Smooth muscle cell (in vitro differentiated cells): ENCODE data around the gene GALNT9. TPM values are rescaled to one million over a fixed set of nuclear protein-coding genes. Genes with fewer than 3 reads are reported as not detected.

Experiments used
- DNase-seq: peaks from one replicate; lab custom pipeline; 2025; ENCODE audit not compliant: unreplicated experiment; lab: John Stamatoyannopoulos, UW
- H2AFZ ChIP-seq: fragments of 200-600 bp; sonication (generic); 2 replicates; pipeline ENCODE4 v1.6.0; 2016; ENCODE audit warnings: antibody characterized with exemption, low read depth, mild to moderate bottlenecking
- H3F3A ChIP-seq: fragments of 200-600 bp; sonication (generic); 2 replicates; pipeline ENCODE4 v1.6.0; 2017; ENCODE audit warnings: antibody characterized with exemption, low read depth
- H3K27ac ChIP-seq: fragments of 200-600 bp; sonication (generic); 2 replicates; pipeline ENCODE4 v1.5.1; 2016; ENCODE audit warnings: low read depth, mild to moderate bottlenecking
- H3K27me3 ChIP-seq: fragments of 200-600 bp; sonication (generic); 2 replicates; pipeline ENCODE4 v1.6.1; 2016; ENCODE audit warnings: low read depth, mild to moderate bottlenecking
- H3K36me3 ChIP-seq: fragments of 200-600 bp; sonication (generic); 2 replicates; pipeline ENCODE4 v1.5.1; 2016; ENCODE audit warnings: low read depth
- H3K4me1 ChIP-seq: fragments of 200-600 bp; sonication (generic); 2 replicates; pipeline ENCODE4 v1.5.1; 2016; ENCODE audit warnings: low read depth
- H3K4me2 ChIP-seq: fragments of 200-600 bp; sonication (generic); 2 replicates; pipeline ENCODE4 v1.6.0; 2016; ENCODE audit warnings: mild to moderate bottlenecking
- H3K4me3 ChIP-seq: fragments of 200-600 bp; sonication (generic); 2 replicates; pipeline ENCODE4 v1.5.1; 2016; ENCODE audit warnings: mild to moderate bottlenecking
- H3K79me2 ChIP-seq: fragments of 200-600 bp; sonication (generic); 2 replicates; pipeline ENCODE4 v1.6.0; 2016; ENCODE audit warnings: low read depth, mild to moderate bottlenecking
- H3K9ac ChIP-seq: fragments of 200-600 bp; sonication (generic); 2 replicates; pipeline ENCODE4 v1.6.0; 2016; ENCODE audit warnings: low read depth
- H3K9me3 ChIP-seq: fragments of 200-600 bp; sonication (generic); replicated peaks from 2 replicates; pipeline ENCODE4 v1.5.1; 2016; ENCODE audit warnings: low read depth
- H4K20me1 ChIP-seq: fragments of 200-600 bp; sonication (generic); 2 replicates; pipeline ENCODE4 v1.6.0; 2016; ENCODE audit warnings: low read depth
- CTCF ChIP-seq: fragments of 200-600 bp; sonication (generic); IDR thresholded peaks from 2 replicates; pipeline ENCODE4 v1.5.1; 2017; ENCODE audit warnings: borderline replicate concordance, mild to moderate bottlenecking, antibody characterized with exemption; ENCODE audit not compliant: insufficient read depth, poor library complexity, severe bottlenecking
- WGBS: methylation state at CpG from one replicate; pipeline ENCODE4 v1.1.7; 2016; ENCODE audit warnings: low lambda C conversion rate; 5-methylcytosine and 5-hydroxymethylcytosine counted together
- polyA plus RNA-seq: library from polyadenylated mRNA; unstranded; fragments of >200 nt; fragmentation: Nextera tagmentation; extraction: Ambion mirVana; gene quantifications from 2 replicates; pipeline ENCODE4 v1.2.1, GENCODE V29; 2016
- total RNA-seq: library from RNA; depleted of rRNA; stranded (reverse); fragments of >200 nt; gene quantifications from 2 replicates; pipeline ENCODE4 v1.2.3, GENCODE V29; 2014

GALNT9 gene
- total and polyA plus RNA-seq, 2 experiments from 2014 or later = 1.1 TPM; not detected in 1

- 91% methylated on average over 18 of the region's 18 CpGs for WGBS
- Histone ChIP-seq H3K36me3 (no peaks in the 10 kb centered on the region), H3F3A (no peaks in the 10 kb centered on the region), H3K9me3 (no peaks in the 10 kb centered on the region), H3K4me3 (no peak overlapping the region), H3K4me1 (no peaks in the 10 kb centered on the region), H3K79me2 (no peaks in the 10 kb centered on the region), H4K20me1 (no peaks in the 10 kb centered on the region), H3K27ac (no peak overlapping the region), H3K9ac (no peak overlapping the region), H3K27me3 (no peaks in the 10 kb centered on the region), H2AFZ (no peak overlapping the region), H3K4me2 (no peak overlapping the region)
- no peak for DNase-seq
- no peak for TF ChIP-seq CTCF
These were observed 118.1 kb downstream of the GALNT9 start for GRCh38 chr12:132211326-132211725.

GRCh38 chr12:132210223-132211055 is 119.0 kb downstream of the GALNT9 start:
- H2AFZ ChIP-seq = no peak overlapping the region
- H3K27me3 ChIP-seq = no peaks in the 10 kb centered on the region
- no peaks in the 10 kb centered on the region for H3K36me3 ChIP-seq
- no peak for TF ChIP-seq CTCF
- no peaks in the 10 kb centered on the region for H3K4me1 ChIP-seq
- no peaks in the 10 kb centered on the region for H3K9me3 ChIP-seq
- no peak overlapping the region for H3K4me2 ChIP-seq
- WGBS = 90% methylated on average over 46 of the region's 48 CpGs
- no peaks in the 10 kb centered on the region for H3K79me2 ChIP-seq
- H3K4me3 ChIP-seq = no peak overlapping the region
- no peaks in the 10 kb centered on the region for H3F3A ChIP-seq
- no peaks in the 10 kb centered on the region for H4K20me1 ChIP-seq
- no peak overlapping the region for H3K27ac ChIP-seq
- no peak for DNase-seq
- no peak overlapping the region for H3K9ac ChIP-seq

- Histone ChIP-seq H3K27ac (no peak overlapping the region), H3K36me3 (no peaks in the 10 kb centered on the region), H3K4me1 (no peaks in the 10 kb centered on the region), H2AFZ (no peak overlapping the region), H3K4me2 (no peak overlapping the region), H4K20me1 (no peaks in the 10 kb centered on the region), H3K4me3 (no peak overlapping the region), H3K9ac (no peak overlapping the region), H3K9me3 (no peaks in the 10 kb centered on the region), H3K27me3 (no peaks in the 10 kb centered on the region), H3F3A (no peaks in the 10 kb centered on the region), H3K79me2 (no peaks in the 10 kb centered on the region)
- WGBS = 85% methylated on average over 14 of the region's 14 CpGs
- no peak for DNase-seq
- TF ChIP-seq CTCF = no peak
These were observed 119.7 kb downstream of the GALNT9 start for GRCh38 chr12:132209619-132210222.
